Type B pancreatic cell (in vitro differentiated cells): Measurements from ENCODE around the gene TP53RK. TPM values are rescaled to one million over a fixed set of nuclear protein-coding genes. Genes with fewer than 3 reads are reported as not detected.

Experiments
- DNase-seq: peaks from one replicate; pipeline ENCODE4 v3.0.0; 2021; ENCODE audit warnings: mixed read lengths; ENCODE audit not compliant: unreplicated experiment; ENCODE audit errors: extremely low spot score
- H3K27ac Mint-ChIP-seq: 2 replicates; pipeline ENCODE4 v1.8.0; 2021; ENCODE audit warnings: mild to moderate bottlenecking, mixed read lengths
- H3K27me3 Mint-ChIP-seq: 2 replicates; pipeline ENCODE4 v1.8.0; 2021; ENCODE audit warnings: mixed read lengths
- H3K36me3 Mint-ChIP-seq: 2 replicates; pipeline ENCODE4 v1.8.0; 2021; ENCODE audit warnings: mixed read lengths
- H3K4me1 Mint-ChIP-seq: one replicate; pipeline ENCODE4 v1.8.0; 2021; ENCODE audit warnings: mixed read lengths; ENCODE audit not compliant: unreplicated experiment
- H3K4me3 Mint-ChIP-seq: 2 replicates; pipeline ENCODE4 v1.8.0; 2021; ENCODE audit warnings: mild to moderate bottlenecking, mixed read lengths
- H3K9me3 Mint-ChIP-seq: 2 replicates; pipeline ENCODE4 v1.8.0; 2021; ENCODE audit warnings: mixed read lengths
- total RNA-seq: library from RNA; stranded (reverse); gene quantifications from 2 replicates; pipeline ENCODE4 v1.2.1, GENCODE V29; 2021; ENCODE audit warnings: low replicate concordance
- TF ChIP-seq, protein P1 (sequence below): fragments of 200-600 bp; sonication (generic); conservative IDR thresholded peaks from 2 replicates; pipeline ENCODE4 v1.5.0; 2021; ENCODE audit warnings: antibody characterized with exemption, mild to moderate bottlenecking

TP53RK gene
- total RNA-seq, 1 donor from 2014 or later = 13.6 TPM

DNA sequence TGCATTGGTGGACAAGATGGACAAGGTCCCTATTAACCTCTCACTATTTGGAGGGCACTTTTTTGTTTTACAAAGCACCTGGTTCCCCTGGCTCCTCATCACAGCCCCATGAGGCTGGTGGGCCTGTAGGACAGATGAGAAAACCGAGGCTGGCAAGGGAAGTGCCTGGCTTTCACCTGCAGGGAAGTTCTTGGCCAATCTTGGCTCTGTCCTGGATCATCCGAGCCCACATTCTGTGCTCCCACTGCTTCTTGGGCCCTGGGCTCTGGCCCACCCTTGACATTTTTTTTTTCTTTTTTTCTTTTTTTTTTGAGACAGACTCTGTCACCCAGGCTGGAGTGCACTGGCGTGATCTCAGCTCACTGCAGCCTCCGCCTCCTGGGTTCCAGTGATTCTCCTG is 52.7 kb downstream of the TP53RK start:
- TF ChIP-seq, protein P1, sequence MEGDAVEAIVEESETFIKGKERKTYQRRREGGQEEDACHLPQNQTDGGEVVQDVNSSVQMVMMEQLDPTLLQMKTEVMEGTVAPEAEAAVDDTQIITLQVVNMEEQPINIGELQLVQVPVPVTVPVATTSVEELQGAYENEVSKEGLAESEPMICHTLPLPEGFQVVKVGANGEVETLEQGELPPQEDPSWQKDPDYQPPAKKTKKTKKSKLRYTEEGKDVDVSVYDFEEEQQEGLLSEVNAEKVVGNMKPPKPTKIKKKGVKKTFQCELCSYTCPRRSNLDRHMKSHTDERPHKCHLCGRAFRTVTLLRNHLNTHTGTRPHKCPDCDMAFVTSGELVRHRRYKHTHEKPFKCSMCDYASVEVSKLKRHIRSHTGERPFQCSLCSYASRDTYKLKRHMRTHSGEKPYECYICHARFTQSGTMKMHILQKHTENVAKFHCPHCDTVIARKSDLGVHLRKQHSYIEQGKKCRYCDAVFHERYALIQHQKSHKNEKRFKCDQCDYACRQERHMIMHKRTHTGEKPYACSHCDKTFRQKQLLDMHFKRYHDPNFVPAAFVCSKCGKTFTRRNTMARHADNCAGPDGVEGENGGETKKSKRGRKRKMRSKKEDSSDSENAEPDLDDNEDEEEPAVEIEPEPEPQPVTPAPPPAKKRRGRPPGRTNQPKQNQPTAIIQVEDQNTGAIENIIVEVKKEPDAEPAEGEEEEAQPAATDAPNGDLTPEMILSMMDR = no peak
- Mint-ChIP-seq H3K9me3 (peaks cover 9% of the 10 kb centered on the region), H3K4me1 (no peaks in the 10 kb centered on the region), H3K27ac (no peak overlapping the region), H3K27me3 (peaks cover 3% of the 10 kb centered on the region), H3K36me3 (no peaks in the 10 kb centered on the region), H3K4me3 (no peak overlapping the region)
- DNase-seq = peak; percentile 36

DNA sequence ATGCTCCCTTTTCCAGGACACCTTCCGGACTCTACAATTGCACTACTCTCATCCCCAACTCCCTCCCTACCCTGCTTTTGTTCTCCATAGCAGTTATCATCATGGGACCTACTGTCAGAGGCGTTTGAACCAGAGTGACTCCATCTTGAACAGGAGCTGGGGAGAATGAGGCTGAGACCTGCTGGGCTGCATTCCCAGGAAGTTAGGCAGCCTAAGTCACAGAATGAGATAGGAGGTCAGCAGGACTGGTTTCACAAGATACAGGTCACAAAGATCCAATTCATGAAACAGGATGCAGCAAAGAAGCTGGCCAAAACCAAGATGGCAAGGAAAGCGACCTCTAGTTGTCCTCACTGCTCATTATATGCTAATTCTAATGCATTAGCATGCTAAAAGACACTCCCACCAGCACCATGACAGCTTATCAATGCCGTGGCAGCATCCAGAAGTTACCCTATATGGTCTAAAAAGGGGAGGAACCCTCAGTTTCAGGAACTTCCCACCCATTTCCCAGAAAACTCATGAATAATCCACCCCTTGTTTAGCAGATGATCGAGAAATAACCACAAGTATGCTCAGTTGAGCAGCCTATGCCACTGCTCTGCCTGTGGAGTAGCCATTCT is 53.6 kb downstream of the TP53RK start:
- peak; percentile 24 for DNase-seq
- Mint-ChIP-seq H3K36me3 (no peaks in the 10 kb centered on the region), H3K27ac (no peak overlapping the region)

DNA sequence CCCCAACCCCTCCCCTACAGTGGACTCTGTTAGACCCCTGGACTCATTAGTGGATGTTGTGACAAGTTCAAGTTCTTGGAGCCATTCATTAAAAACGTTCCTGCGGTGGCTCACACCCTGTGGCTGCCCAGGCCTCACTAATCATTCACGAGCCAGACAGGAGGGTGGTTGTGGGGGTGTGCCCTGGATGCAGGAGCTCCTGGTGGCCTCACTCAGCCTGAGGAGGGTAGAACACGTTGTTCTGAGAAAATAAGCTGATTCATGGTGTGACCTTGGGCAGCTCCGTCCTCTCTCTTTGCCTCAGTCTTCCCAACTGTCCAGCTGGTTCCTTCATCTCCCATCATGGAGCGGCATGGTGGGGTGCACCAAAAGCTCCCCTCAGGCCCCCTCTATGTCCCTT is 54.7 kb downstream of the TP53RK start:
- DNase-seq = peak; percentile 36
- Mint-ChIP-seq H3K27me3 (peaks cover 3% of the 10 kb centered on the region), H3K4me1 (no peaks in the 10 kb centered on the region), H3K9me3 (peaks cover 9% of the 10 kb centered on the region), H3K4me3 (no peak overlapping the region), H3K36me3 (no peaks in the 10 kb centered on the region), H3K27ac (no peak overlapping the region)
- TF ChIP-seq, protein P1 = no peak

More for the DNA sequence above, 53.6 kb downstream of the TP53RK start:
- H3K9me3 Mint-ChIP-seq = peaks cover 9% of the 10 kb centered on the region
- peaks cover 3% of the 10 kb centered on the region for H3K27me3 Mint-ChIP-seq
- no peaks in the 10 kb centered on the region for H3K4me1 Mint-ChIP-seq
- no peak overlapping the region for H3K4me3 Mint-ChIP-seq
- TF ChIP-seq, protein P1 = no peak

Other genes starting within 250 kb of the TP53RK start
- 12.6 and 19.7 TPM in 2 replicates for gene ZNF334, start 175.9 kb downstream of the TP53RK start, total RNA-seq
- not detected in 2 replicates for gene OCSTAMP, start 138.8 kb downstream of the TP53RK start, total RNA-seq
- gene SLC13A3, start 38.0 kb downstream of the TP53RK start, total RNA-seq = 3.2 and 7.9 TPM in 2 replicates
- 12.3 and 15.8 TPM in 2 replicates for gene SLC2A10, start 20.2 kb upstream of the TP53RK start, total RNA-seq
- 8.1 and 8.4 TPM in 2 replicates for gene EYA2, start 205.4 kb upstream of the TP53RK start, total RNA-seq